Measurements from ENCODE around the gene LNPK.

- TF ChIP-seq, protein P1, sequence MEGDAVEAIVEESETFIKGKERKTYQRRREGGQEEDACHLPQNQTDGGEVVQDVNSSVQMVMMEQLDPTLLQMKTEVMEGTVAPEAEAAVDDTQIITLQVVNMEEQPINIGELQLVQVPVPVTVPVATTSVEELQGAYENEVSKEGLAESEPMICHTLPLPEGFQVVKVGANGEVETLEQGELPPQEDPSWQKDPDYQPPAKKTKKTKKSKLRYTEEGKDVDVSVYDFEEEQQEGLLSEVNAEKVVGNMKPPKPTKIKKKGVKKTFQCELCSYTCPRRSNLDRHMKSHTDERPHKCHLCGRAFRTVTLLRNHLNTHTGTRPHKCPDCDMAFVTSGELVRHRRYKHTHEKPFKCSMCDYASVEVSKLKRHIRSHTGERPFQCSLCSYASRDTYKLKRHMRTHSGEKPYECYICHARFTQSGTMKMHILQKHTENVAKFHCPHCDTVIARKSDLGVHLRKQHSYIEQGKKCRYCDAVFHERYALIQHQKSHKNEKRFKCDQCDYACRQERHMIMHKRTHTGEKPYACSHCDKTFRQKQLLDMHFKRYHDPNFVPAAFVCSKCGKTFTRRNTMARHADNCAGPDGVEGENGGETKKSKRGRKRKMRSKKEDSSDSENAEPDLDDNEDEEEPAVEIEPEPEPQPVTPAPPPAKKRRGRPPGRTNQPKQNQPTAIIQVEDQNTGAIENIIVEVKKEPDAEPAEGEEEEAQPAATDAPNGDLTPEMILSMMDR (IDR thresholded peaks at IDR 0.05; ENCODE audit: low read depth, low read length, poor library complexity, severe bottlenecking): no peak
- no peak for TF ChIP-seq EZH2phosphoT487 (IDR thresholded peaks at IDR 0.05; ENCODE audit: borderline replicate concordance, low read length)
These were observed 114.3 kb downstream of the LNPK start for GRCh38 chr2:175887776-175888175.

Data from DOHH2 (cell line).